ENCODE measurements around the gene ICAM3.

ICAM3 gene

DNA sequence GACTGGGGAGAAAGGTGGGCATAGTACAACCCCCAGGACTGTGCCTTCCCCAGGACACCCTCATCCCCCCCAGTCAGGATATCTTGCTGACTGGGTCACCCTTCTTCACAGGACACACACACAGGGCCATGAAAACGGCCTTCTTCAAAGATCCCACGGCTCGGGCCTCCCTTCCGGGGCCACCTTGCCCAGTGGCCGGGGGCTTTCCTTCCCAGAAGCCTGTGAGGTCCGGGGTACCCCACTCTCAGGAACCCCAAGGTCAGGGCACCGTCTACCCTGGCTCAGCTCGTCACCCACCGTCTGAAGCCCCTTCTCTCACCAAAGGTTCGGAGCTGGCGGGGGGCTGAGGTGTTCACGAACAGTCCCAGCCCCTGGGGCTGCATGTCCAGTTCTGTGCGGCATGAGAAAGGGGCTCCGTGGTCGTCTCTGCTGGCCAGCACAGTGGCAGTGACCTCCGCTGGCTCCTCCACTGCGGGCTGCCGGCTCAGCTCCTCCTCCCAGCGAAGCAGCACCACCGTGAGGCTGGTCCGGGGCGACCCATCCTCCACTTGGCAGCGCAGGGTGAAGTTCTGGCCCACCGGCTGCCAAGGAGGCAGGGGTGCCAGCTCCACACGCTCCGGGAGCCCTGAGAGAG, 4.0 kb downstream of the ICAM3 start:
- no peak overlapping the region for H3K4me3 ChIP-seq (ENCODE audit: low read depth, low read length)
- in situ Hi-C loops (cut with HindIII; ENCODE audit: low sequenced_read_pairs): no loop called here
- TF ChIP-seq, protein P1, sequence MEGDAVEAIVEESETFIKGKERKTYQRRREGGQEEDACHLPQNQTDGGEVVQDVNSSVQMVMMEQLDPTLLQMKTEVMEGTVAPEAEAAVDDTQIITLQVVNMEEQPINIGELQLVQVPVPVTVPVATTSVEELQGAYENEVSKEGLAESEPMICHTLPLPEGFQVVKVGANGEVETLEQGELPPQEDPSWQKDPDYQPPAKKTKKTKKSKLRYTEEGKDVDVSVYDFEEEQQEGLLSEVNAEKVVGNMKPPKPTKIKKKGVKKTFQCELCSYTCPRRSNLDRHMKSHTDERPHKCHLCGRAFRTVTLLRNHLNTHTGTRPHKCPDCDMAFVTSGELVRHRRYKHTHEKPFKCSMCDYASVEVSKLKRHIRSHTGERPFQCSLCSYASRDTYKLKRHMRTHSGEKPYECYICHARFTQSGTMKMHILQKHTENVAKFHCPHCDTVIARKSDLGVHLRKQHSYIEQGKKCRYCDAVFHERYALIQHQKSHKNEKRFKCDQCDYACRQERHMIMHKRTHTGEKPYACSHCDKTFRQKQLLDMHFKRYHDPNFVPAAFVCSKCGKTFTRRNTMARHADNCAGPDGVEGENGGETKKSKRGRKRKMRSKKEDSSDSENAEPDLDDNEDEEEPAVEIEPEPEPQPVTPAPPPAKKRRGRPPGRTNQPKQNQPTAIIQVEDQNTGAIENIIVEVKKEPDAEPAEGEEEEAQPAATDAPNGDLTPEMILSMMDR (IDR thresholded peaks at IDR 0.05; ENCODE audit: low read depth, low read length): no peak
- no peak for DNase-seq (ENCODE audit: low read depth, low spot score)

DNA sequence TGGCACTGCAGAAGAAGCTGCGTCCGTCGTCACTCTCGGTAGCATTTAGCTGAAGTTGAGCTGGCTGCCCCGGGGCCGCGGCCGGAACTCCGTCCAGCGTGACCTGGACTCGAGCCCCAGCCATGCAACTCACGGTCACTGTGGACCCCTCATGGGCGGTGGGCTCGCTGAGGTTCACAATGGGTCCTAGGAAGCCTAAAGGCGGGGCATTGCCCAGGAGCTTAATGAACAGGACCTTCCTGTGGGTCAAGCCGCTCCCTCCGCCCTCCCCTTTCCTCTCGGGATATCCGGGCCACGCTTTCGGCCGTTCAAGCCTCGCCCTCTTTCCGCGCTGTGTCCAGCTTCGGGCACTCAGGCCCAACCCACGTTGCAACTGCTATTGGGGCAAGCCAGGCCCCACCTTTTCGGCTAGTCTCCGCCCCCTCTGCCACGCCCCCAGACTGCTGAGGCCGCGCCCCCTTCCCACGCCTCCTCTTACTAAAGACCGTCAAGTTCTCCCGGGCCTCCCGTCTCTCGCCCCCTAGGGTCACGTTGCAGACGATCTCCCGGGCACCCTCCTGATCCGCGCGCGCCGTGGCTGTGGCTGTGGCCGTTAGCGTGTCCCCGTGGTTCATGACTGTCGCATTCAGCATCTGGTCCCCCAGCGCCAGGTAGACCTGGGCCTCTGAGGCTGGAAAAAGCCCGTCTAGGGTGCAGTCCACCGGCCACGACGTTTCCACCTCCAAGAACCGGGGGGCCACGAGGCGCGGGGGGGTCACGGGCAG, 4.7 kb downstream of the ICAM3 start:
- DNase-seq (ENCODE audit: low read depth, low spot score): peak; percentile 95
- in situ Hi-C loops (cut with HindIII; ENCODE audit: low sequenced_read_pairs): no loop called here
- H3K4me3 ChIP-seq (ENCODE audit: low read depth, low read length): peak overlapping the region; percentile 92
- TF ChIP-seq, protein P1 (IDR thresholded peaks at IDR 0.05; ENCODE audit: low read depth, low read length): no peak

DNA sequence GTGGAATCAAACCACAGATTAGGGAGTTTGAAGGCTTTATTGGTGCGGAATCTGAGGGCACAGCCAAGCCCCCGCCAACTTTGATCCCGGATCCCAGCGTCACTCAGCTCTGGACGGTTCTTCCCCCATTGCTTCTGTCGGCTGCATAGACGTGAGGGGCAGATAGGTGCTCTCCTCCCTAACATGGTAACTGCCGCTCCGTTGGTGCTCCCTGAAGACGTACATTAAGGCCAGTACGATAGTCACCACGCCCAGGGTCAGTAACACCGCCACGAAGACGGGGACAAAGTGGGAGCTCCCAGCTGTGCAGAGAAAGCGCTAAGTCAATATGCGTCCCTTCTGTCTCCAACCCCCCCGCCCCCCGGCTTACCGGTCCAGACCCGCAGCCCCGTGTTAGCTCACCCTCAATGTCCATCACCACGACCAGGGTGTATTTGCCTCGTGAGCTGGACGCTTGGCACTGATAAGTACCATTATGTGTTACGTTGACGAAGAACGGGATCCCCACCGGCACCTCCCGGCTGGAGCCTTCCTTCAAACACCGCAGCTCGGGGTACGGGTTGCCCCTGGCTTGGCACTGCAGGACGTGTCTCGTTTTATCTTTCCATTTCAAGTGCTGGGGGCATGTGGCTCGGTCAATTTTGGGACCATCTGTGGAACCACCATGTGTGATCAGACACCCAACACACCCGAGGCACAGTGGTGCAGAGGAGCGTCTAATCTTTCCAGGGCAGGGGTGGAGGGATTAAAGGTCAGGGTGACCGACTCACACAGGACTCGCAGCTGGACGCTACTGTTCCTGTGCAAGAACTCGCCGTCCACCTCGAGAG, 5.5 kb downstream of the ICAM3 start:
- in situ Hi-C loops (cut with HindIII; ENCODE audit: low sequenced_read_pairs): no loop called here
- TF ChIP-seq, protein P1 (IDR thresholded peaks at IDR 0.05; ENCODE audit: low read depth, low read length): no peak
- peak; percentile 7 for DNase-seq (ENCODE audit: low read depth, low spot score)
- peak overlapping the region; percentile 92 for H3K4me3 ChIP-seq (ENCODE audit: low read depth, low read length)

DNA sequence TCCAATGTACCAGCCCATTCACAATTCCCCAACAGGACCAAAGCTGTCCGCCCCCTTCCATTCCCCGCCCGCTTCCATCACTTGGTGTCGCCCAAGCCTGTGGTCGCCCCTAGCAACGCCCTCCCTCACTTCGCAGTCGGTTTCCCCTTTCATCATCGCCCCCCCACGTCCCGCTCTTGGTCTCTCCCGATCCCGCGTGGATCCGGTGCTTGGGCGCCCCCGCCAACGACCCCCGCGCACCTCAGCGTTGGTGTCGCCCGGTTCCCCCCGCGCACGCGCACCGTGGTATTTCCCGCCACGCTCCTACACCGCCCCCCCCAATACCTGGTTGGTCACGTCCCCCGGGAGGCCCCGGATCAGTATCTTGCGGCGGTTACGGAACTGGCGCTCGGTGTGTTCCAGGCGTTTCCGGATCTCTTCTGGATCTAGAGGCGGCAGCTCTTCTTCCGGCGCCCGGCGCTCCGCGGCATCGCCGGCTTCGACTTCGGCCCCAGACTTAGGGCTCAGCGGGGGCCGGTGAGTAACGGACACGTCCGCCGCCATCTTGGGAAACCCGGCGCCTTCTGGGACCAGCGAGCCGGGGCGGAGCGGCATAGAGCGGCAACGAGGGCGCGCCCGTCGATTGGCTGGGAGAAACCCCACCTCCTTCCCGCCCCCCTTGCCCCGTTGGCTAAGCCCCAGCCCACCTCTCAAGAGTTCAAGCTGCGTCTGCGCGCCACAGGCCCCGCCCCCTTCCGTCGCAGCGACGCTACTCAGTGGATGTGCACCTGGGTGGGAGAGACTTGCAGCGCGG, 6.3 kb downstream of the ICAM3 start, which contains the start of gene RAVER1:
Gene RAVER1, minus strand, starts transcription at position 565 of the 793 bp plus-strand sequence. Its CDS starts 22 bp downstream, at position 543.
- peak within 1 kb of the TSS; percentile 92 for H3K4me3 ChIP-seq (ENCODE audit: low read depth, low read length)
- in situ Hi-C loops (cut with HindIII; ENCODE audit: low sequenced_read_pairs): no loop called here
- TF ChIP-seq, protein P1 (IDR thresholded peaks at IDR 0.05; ENCODE audit: low read depth, low read length): no peak
- DNase-seq (ENCODE audit: low read depth, low spot score): peak; percentile 98

DNA sequence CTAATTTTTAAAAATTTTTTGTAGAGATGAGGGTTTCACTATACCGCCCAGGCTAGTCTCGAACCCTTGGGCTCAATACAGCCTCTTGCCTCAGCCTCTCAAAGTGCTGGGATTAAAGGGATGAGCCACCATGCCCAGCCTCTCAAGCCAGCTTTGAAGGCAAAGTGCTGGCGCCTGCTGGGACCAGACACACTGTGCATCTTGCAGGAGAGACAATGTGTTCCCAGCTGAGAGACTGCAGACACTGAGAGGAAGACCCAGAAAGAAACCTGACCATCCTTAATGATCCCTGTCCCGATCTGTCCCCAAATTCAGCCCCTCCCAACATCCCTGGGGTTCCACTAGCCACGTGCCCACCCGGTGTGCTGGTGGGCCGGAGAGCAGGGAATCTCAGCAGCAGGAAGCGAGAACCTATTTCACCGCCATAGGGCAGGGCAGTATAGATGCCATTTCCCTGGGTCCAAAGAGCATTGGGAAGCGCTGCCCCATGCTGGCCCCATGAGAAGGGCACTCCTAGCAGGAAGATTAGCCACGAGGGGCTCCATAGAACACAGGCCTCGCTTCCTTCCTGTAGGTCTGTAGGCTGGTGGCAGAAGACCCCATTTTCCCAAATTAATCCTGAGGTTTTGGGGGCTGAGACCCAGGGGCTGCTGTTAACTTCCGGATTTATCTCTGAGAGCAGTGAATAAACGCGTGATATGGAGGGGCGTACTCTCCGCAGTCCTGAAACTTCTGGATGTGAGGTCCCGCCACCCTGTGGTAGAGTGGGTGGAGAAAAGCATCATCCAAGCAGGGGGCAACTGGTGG, 7.1 kb downstream of the ICAM3 start:
- TF ChIP-seq, protein P1 (IDR thresholded peaks at IDR 0.05; ENCODE audit: low read depth, low read length): no peak
- DNase-seq (ENCODE audit: low read depth, low spot score): no peak
- H3K4me3 ChIP-seq (ENCODE audit: low read depth, low read length): peak overlapping the region; percentile 92
- in situ Hi-C loops (cut with HindIII; ENCODE audit: low sequenced_read_pairs): no loop called here
